GM12891 (cell line): ENCODE results near the gene KCTD16.

Source experiments
- POLR2A ChIP-seq: IDR thresholded peaks from 2 replicates; pipeline ENCODE4 v1.6.1; 2011; ENCODE audit warnings: low read depth, low read length, control low read depth
- POLR2AphosphoS5 ChIP-seq: IDR thresholded peaks from 2 replicates; pipeline ENCODE4 v1.6.1; 2011; ENCODE audit warnings: low read depth, low read length, control low read depth
- TAF1 ChIP-seq: IDR thresholded peaks from 2 replicates; pipeline ENCODE4 v1.6.1; 2011; ENCODE audit warnings: low read depth, low read length, control low read depth

GRCh38 chr5:144247131-144247530 lies 76.5 kb downstream of the KCTD16 start:
- TF ChIP-seq POLR2A (no peak), TAF1 (no peak), POLR2AphosphoS5 (no peak)
